Progenitor cell of endocrine pancreas (in vitro differentiated cells): ENCODE data around the gene DRD1. TPM values are rescaled to one million over a fixed set of nuclear protein-coding genes. Genes with fewer than 3 reads are reported as not detected.

ENCODE experiments used
- DNase-seq: peaks from one replicate; pipeline ENCODE4 v3.0.0; 2021; ENCODE audit warnings: low spot score; ENCODE audit not compliant: unreplicated experiment
- H3K27ac Mint-ChIP-seq: 2 replicates; pipeline ENCODE4 v1.8.0; 2021; ENCODE audit warnings: mild to moderate bottlenecking, moderate library complexity, mixed read lengths
- H3K27me3 Mint-ChIP-seq: 2 replicates; pipeline ENCODE4 v1.8.0; 2021; ENCODE audit warnings: mixed read lengths
- H3K36me3 Mint-ChIP-seq: 2 replicates; pipeline ENCODE4 v1.8.0; 2022; ENCODE audit warnings: mixed read lengths; ENCODE audit not compliant: insufficient read depth
- H3K4me1 Mint-ChIP-seq: 2 replicates; pipeline ENCODE4 v1.8.0; 2021; ENCODE audit warnings: low read depth, mixed read lengths
- H3K4me3 Mint-ChIP-seq: 2 replicates; pipeline ENCODE4 v1.8.0; 2021; ENCODE audit warnings: low read depth, mild to moderate bottlenecking, moderate library complexity, mixed read lengths
- H3K9me3 Mint-ChIP-seq: 2 replicates; pipeline ENCODE4 v1.8.0; 2021; ENCODE audit warnings: low read depth, mixed read lengths
- total RNA-seq: library from RNA; stranded (reverse); gene quantifications from 2 replicates; pipeline ENCODE4 v1.2.1, GENCODE V29; 2021
- TF ChIP-seq, protein P1 (sequence below): fragments of 200-600 bp; sonication (generic); IDR thresholded peaks from one replicate; pipeline ENCODE4 v1.5.0; 2021; ENCODE audit warnings: antibody characterized with exemption, mild to moderate bottlenecking; ENCODE audit not compliant: unreplicated experiment

Gene DRD1
- total RNA-seq, 1 donor from 2014 or later, result not detected

DNA sequence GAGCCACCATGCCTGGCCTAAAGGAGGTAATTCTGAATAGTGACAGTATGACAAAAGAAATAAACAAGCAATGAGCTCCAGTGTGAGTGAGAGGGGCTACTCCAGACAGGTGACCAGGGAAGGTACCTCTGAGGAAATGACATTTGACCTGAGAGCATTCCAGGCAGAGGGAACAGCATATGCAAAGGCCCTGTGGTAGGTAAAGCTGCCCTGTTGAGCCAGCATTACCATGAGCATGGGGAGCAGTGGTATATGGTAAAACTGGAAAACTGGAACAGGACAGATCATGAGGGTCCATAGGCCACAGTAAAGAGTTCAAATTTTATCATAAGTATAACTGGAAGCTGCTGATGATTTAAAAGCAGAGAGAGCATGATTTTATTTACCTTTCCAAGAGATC lies 28.4 kb upstream of the DRD1 start:
- H3K36me3 Mint-ChIP-seq, result no peaks in the 10 kb centered on the region
- H3K4me1 Mint-ChIP-seq, result no peaks in the 10 kb centered on the region
- H3K4me3 Mint-ChIP-seq, result no peak overlapping the region
- H3K27ac Mint-ChIP-seq, result no peak overlapping the region
- H3K9me3 Mint-ChIP-seq, result no peaks in the 10 kb centered on the region
- TF ChIP-seq, protein P1, sequence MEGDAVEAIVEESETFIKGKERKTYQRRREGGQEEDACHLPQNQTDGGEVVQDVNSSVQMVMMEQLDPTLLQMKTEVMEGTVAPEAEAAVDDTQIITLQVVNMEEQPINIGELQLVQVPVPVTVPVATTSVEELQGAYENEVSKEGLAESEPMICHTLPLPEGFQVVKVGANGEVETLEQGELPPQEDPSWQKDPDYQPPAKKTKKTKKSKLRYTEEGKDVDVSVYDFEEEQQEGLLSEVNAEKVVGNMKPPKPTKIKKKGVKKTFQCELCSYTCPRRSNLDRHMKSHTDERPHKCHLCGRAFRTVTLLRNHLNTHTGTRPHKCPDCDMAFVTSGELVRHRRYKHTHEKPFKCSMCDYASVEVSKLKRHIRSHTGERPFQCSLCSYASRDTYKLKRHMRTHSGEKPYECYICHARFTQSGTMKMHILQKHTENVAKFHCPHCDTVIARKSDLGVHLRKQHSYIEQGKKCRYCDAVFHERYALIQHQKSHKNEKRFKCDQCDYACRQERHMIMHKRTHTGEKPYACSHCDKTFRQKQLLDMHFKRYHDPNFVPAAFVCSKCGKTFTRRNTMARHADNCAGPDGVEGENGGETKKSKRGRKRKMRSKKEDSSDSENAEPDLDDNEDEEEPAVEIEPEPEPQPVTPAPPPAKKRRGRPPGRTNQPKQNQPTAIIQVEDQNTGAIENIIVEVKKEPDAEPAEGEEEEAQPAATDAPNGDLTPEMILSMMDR, result no peak
- peaks cover 49% of the 10 kb centered on the region for H3K27me3 Mint-ChIP-seq
- DNase-seq, result no peak

DNA sequence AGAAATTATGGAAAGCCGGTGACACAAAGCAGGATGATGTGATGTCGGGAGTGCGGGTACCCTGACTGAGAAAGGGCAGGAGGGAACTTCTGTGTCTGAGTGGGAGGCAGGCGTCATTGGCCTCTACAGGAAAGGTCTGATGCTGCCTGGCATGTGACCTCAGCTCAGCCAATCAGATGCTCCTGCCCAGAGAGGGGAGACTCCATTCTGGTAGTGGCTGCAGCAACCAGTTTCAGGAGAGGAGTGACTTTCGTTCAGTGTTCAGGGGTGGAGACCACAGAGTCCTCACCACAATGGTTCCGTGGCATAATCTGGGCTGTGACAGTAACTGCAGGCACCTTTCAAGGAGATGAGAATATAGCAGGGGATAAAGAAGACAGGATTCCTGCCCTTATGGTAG lies 27.6 kb upstream of the DRD1 start:
- H3K9me3 Mint-ChIP-seq, result no peaks in the 10 kb centered on the region
- TF ChIP-seq, protein P1, result no peak
- H3K36me3 Mint-ChIP-seq, result no peaks in the 10 kb centered on the region
- H3K27ac Mint-ChIP-seq, result peak overlapping the region; percentile 19
- H3K4me3 Mint-ChIP-seq, result no peak overlapping the region
- H3K27me3 Mint-ChIP-seq, result peaks cover 56% of the 10 kb centered on the region
- H3K4me1 Mint-ChIP-seq, result no peaks in the 10 kb centered on the region
- no peak for DNase-seq

DNA sequence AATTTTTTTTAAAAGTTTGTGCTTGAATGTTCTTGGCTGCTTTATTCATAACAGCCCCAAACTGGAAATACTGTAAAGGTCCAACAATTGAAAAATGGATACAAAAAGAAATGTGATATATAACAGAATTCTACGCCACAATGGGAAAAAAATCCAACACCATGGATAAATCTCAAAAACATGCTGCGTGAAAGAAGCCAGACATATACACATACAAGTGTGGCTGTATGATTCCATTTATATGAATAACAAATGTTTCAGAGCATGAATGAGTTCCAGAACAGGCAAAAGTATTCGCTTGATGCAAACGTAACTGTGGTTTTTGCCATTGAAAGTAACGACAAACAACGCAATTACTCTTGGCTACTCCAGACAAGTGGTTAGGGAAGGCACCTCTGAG lies 27.2 kb upstream of the DRD1 start:
- TF ChIP-seq, protein P1, result no peak
- H3K27me3 Mint-ChIP-seq, result peaks cover 57% of the 10 kb centered on the region
- peak overlapping the region; percentile 19 for H3K27ac Mint-ChIP-seq
- no peaks in the 10 kb centered on the region for H3K4me1 Mint-ChIP-seq
- no peaks in the 10 kb centered on the region for H3K9me3 Mint-ChIP-seq
- H3K36me3 Mint-ChIP-seq, result no peaks in the 10 kb centered on the region
- no peak overlapping the region for H3K4me3 Mint-ChIP-seq
- no peak for DNase-seq

DNA sequence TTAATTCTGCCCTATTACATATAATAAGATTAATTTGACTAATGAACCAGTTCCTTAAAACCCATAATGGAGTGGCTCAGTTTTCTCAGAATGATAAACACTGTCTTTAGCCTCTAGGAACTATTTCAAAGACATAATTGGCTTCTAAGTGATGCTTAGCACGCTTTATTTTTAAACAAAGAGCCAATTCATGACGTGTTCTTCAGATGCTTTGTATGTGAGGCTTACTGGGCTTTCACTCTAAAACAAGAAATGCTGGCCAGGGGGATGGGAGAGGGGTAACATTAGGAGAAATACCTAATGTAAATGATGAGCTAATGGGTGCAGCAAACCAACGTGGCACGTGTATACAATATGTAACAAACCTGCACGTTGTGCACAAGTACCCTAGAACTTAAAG lies 26.8 kb upstream of the DRD1 start:
- no peaks in the 10 kb centered on the region for H3K4me1 Mint-ChIP-seq
- DNase-seq, result no peak
- TF ChIP-seq, protein P1, result no peak
- peaks cover 58% of the 10 kb centered on the region for H3K27me3 Mint-ChIP-seq
- no peaks in the 10 kb centered on the region for H3K36me3 Mint-ChIP-seq
- H3K4me3 Mint-ChIP-seq, result no peak overlapping the region
- H3K9me3 Mint-ChIP-seq, result no peaks in the 10 kb centered on the region
- H3K27ac Mint-ChIP-seq, result no peak overlapping the region

DNA sequence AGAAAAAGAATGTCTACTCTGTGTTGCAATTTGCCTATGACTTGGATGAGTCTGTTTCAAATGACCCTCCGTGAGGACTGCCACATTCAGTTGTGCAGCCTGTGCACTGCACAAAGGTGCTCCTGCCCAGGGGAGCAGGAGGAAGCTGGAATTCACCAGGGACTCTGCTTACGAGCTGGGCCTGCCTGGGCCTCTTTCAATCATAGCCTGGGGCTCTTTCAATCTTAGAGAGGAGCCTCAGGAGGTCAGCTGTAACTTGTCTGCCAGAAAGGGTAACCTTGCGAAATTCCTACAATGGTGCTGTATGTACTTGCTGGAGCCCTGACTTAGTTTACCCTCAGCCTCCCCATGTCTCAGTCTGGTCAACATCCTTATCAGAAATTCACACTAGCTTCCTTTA lies 25.9 kb upstream of the DRD1 start:
- H3K36me3 Mint-ChIP-seq, result no peaks in the 10 kb centered on the region
- no peaks in the 10 kb centered on the region for H3K9me3 Mint-ChIP-seq
- H3K27ac Mint-ChIP-seq, result no peak overlapping the region
- no peak for DNase-seq
- H3K4me1 Mint-ChIP-seq, result no peaks in the 10 kb centered on the region
- H3K27me3 Mint-ChIP-seq, result peaks cover 51% of the 10 kb centered on the region
- TF ChIP-seq, protein P1, result no peak
- no peak overlapping the region for H3K4me3 Mint-ChIP-seq
